Fibroblast of skin of left quadriceps (primary cell): Measurements from ENCODE around the gene SYNJ2.

Experiments used
- DNase-seq, 2 experiments: peaks; one replicate each; pipeline ENCODE4 v3.0.0-alpha.2; 2013; ENCODE audit warnings: low read depth in 2 of 2

The SYNJ2 gene

GRCh38 chr6:157978021-157978783 is 3.5 kb upstream of the SYNJ2 start:
- DNase-seq: no peak

DNA sequence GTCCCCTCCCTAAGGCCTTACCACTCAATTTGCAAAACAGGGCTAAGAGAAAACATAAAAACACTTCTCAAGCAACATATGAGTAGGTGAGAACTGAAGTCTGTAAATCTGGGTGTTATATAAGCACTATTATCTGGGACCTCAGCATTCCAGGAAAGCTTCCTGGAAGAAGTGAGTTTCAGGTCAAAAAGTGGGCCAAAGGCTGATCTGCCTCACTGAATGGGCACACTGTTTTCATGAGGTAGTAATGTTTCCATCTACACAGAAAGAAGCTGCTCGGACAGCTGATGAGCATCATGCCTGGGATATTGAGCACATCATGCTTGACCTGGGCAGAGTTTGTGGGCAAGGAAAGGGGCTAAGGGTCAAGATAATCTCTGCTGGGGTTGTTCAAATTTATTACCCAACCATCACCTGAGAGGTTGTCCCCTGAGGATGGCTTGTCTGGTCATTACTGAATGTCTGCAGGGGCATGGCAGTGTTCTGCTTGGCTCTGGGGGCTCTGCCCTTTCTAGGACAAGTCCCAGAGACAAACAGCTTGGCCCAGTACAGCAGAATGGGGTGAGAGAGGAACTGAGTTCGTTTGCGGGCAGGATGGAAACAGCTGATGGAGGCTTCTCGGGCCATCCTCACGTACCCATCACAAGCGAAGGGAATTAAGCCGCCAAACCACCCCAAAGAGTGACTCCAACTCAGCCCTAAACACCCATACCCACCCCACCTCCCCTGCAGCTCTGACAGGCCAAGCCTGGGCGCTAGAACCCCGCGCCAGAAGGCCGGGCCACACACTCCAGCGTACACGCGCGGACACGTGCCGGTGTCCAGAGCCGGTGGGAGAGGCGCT is 1.2 kb upstream of the SYNJ2 start:
- DNase-seq: no peak

- no peak for DNase-seq
Observed at GRCh38 chr6:157981132-157981394, 600 bp upstream of the SYNJ2 start.

- DNase-seq: no peak
Observed at GRCh38 chr6:157982102-157982562, 469 bp downstream of the SYNJ2 start.

GRCh38 chr6:157982563-157983405 is 1.1 kb downstream of the SYNJ2 start:
- no peak for DNase-seq

DNA sequence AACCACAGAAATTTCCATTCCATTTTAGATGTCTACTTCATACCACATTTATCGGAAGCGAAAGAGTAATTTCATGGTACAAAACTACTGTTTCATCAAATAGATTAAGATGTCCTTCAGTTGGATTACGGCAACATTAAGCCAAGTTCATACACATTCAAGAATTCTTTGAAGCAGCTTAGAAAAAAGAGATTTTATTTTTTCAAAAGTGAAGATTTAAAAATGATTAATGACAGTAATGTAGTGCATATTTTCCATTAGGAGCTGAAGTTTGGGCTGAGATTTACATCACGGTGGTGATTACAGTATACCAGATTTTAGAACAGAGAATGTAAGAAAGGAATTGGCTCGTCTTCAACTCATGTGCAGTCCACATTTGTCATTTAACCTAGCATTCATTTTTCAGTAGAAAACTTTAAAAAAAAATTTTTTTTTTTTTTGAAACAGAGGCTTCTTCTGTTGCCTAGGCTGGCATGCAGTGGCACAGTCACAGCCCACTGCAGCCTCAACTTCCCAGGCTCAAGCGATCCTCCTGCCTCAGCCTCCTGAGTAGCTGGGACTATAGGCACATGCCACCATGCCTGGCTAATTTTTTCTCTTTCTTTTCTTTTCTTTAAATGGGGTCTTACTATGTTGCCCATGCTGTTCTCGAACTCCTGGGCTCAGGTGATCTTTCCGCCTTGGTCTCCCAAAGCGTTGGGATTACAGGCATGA is 1.9 kb downstream of the SYNJ2 start:
- DNase-seq: peak in 1 of 2 experiments; percentile 53

DNA sequence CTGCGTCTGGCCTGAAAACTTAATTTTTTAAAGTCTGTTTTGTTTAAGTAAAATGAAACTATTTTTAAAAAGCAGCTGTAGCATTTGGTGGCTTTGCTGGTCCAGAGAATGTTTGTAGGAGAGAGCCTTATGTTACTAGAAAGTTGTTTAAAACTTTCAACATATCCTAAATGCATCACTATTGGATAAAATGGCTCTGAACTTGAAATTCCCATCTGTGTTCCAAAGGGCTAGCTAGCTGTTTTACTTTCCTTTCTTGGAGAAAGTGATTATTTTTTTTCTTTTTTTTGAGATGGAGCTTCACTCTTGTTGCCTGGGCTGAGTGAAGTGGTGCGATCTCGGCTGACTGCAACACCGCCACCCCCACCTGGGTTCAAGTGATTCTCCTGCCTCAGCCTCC is 2.5 kb downstream of the SYNJ2 start:
- no peak for DNase-seq

- no peak for DNase-seq
Observed at GRCh38 chr6:157984686-157985225, 3.1 kb downstream of the SYNJ2 start.

GRCh38 chr6:157985378-157986155 is 3.9 kb downstream of the SYNJ2 start:
- DNase-seq: no peak

DNA sequence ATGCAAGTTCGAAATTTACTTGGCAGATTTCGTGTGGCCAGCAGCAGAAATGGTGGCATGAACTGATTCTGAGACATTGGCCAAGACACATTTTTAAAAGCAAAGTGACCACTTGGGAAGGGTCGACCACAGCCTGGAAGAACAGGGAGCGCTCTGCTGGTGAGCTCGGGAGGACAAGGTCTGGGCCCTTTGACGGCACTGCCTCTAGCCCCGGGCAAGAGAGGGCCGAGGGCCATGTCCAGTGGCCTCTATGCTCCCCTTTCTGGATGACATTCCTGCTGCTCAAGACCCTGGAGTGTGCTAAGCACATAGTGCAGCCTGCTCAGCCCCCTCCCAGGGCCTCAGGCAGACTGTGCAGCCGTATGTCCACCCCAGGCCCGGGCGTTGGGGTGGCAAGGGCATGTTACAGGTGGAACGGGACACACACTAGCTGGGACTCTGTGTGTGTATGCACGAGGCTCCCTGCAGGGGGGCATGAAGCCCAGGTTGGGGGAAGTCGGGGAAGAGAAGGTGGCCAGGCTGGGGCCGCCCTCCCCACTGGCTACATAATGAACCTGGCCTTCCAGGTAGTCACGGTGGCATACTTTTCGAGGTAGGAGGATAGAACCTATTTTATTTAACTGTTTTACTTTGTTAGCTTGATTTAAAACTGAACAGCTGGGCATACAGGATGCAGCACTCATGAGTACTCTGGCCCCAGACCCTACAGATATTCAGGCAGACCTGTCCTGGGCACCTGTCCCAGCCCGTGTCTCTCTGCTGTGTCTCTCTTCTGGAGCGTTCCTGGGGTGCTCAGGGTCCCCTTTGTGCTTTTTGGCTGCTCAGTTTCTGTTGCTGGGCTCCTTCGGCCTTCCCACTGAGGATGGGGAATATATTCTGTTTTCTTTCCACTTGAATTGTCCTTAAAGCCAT is 6.4 kb downstream of the SYNJ2 start:
- DNase-seq: no peak

- DNase-seq: no peak
Observed at GRCh38 chr6:157988700-157989063, 7.0 kb downstream of the SYNJ2 start.

DNA sequence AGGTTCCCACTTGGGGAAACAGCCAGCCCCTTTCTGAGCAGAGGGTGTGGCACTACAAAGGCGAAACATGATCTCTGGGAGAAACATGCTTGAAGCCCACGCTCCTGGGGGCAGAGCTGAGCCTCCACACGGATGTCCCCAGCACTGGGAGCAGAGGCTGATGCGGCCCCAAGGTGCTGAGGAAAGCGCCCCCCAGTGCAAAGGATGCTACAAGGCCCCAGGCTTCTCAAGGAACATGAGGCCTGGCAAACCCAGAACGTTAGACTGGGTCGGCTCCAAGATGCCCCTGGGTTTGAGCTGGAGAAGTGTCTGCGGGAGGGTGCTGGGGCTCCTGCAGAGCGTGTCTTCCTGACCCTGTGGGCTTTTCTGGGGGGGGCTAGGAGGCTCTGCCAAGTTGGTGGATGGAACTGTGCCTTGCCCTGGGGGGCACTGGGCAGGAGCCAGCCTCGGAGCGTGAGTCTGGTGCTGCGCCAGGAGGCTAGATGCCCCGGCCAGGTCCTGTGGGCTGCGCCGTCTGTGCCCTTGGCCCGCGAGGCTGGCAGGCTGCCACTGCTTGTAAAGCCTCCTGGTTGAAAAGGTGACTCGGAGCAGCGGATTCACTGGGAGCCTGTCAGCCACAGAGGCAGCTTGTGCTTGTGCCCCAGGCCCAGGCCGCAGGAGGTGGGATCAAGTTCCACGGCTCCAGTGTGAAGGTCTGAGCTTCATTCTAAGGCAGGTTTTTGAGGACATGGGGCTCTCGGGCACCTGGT is 8.1 kb downstream of the SYNJ2 start:
- no peak for DNase-seq

GRCh38 chr6:157990321-157991066 is 8.8 kb downstream of the SYNJ2 start:
- DNase-seq: no peak

- DNase-seq: no peak
Observed at GRCh38 chr6:157991067-157991432, 9.4 kb downstream of the SYNJ2 start.

DNA sequence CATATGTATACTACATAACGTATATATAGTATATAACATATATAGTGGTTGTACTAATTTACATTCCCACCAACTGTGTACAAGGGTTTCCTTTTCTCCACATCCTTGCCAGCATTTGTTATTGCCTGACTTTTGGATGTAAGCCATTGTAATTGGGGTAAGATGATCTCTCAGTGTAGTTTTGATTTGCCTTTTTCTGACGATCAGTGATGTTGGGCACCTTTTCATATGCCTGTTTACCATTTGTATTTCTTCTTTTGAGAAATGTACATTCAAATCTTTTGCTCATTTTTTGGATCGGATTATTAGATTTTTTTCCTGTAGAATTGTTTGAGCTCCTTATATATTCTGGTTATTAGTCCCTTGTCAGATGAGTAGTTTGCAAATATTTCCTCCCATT is 11.4 kb downstream of the SYNJ2 start:
- DNase-seq: no peak

DNA sequence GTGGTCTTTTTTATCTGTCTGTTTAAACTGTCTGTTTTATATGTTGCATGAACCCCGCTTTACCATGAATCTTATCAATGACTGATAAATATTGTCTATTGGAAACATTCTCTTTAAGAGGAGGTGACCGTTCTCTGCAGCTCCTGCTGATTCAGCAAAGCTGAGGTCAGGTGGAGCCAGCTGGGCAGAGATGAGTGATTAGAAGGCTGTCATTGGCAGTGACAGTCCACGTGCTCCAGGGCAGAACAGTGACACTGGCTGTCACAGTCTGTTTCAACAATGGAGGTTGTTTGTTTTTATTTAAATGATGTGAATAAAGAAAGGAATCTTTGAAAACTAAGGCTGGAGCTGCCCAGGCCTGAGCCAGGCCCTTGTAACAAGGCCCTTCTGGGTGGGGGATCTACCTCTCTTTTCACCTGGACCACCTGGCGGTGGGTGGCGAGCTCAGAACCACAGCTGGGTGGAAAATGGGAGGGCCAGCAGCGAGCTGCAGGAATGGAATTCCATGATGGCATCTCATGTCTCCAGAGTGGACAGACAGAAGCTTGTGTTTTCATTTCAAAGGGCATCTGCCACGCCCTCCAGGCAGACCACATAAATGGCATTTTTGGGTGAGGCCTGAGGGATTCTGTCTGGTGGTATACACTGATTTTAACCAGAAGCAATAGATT is 12.6 kb downstream of the SYNJ2 start:
- no peak for DNase-seq

DNA sequence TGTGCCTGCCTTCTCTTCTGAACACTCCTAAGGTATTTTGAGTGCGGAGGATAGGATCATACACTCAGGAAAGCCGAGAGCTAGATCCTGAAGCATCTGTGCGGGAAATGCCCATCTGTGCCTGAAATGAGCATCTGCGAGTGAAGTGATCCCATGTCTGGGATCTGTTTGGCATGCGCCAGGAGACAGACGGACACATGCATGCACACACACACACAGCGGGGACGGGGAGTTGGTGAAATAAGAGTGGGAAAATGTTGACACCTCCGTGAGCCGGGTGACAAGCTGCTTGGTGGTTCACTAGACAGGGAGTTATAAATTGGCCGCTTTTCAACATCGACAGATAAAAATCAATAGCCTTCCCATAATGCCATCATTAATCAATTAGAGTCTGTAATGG is 13.8 kb downstream of the SYNJ2 start:
- no peak for DNase-seq
